Breast epithelium (tissue), 3 donors: ENCODE results near the gene ADCK1.

Source experiments
- POLR2A ChIP-seq: fragments of 450-650 bp; IDR thresholded peaks from one replicate; pipeline ENCODE4 v1.6.1; 2016; ENCODE audit warnings: antibody characterized with exemption, mild to moderate bottlenecking, moderate library complexity
- POLR2AphosphoS5 ChIP-seq, 3 donors: sonication (generic); formaldehyde crosslinking; IDR thresholded peaks; one replicate each; pipeline ENCODE4 v1.6.1; 2017; ENCODE audit warnings: antibody characterized with exemption in 3 of 3
- TF ChIP-seq, protein P1 (sequence below), 3 donors: fragments of 450-650 bp; IDR thresholded peaks; one replicate each; pipeline ENCODE4 v1.5.1; 2016 to 2017; ENCODE audit warnings: antibody characterized with exemption in 3 of 3, mild to moderate bottlenecking in 3 of 3, moderate library complexity in 3 of 3

DNA sequence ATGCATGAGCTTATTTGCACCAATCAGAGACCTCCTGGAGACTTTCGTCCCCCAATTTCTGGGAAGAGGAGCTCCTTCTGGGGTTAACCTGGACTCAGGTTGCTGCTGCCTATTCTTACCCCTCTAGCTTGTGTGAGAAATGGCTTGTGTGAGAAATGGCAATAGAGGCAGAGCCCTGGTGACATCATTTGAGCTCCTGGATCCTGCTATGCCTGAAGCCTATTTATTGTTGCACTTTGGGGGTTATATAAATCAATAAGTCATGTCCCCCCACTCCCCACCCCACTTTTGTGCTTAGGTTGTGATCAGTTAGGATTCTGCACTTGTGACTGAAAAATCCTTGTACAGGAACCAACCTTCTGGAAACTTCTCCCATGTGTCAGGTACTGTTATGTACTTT lies 167.2 kb downstream of the ADCK1 start:
- TF ChIP-seq, protein P1, sequence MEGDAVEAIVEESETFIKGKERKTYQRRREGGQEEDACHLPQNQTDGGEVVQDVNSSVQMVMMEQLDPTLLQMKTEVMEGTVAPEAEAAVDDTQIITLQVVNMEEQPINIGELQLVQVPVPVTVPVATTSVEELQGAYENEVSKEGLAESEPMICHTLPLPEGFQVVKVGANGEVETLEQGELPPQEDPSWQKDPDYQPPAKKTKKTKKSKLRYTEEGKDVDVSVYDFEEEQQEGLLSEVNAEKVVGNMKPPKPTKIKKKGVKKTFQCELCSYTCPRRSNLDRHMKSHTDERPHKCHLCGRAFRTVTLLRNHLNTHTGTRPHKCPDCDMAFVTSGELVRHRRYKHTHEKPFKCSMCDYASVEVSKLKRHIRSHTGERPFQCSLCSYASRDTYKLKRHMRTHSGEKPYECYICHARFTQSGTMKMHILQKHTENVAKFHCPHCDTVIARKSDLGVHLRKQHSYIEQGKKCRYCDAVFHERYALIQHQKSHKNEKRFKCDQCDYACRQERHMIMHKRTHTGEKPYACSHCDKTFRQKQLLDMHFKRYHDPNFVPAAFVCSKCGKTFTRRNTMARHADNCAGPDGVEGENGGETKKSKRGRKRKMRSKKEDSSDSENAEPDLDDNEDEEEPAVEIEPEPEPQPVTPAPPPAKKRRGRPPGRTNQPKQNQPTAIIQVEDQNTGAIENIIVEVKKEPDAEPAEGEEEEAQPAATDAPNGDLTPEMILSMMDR (IDR thresholded peaks at IDR 0.05), result no peak
- TF ChIP-seq POLR2A (no peak), POLR2AphosphoS5 (IDR thresholded peaks at IDR 0.05) (no peak)
